ENCODE results near the gene GRIN2A. TPM values are rescaled to one million over a fixed set of nuclear protein-coding genes. Genes with fewer than 3 reads are reported as not detected.

Gene GRIN2A
- total RNA-seq, 1 donor from 2014 or later: 0.09 TPM

DNA sequence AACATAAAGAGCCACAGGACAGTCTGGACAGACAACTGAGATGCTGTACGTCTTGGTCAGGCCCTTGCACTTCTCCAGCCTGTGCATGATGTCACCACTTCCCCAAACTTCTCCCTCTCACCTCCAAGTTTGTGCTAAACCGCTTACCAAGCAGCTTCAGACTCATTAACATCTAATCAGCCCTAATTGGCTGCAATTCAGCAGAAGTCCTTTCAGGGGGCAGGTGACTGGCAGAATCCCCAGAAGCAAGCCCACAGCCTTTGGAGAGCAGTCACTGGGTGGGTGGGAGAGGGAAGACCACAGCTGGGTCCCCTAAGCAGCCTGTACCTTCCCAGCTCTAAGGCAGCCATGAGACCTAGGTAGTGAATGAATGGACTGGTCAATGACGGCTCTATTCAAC, 161.4 kb downstream of the GRIN2A start:
- no peak overlapping the region for H3K4me3 ChIP-seq
- peaks cover 4% of the 10 kb centered on the region for H3K27me3 ChIP-seq
- intact Hi-C loops (cut with DNase I): no loop called here
- TF ChIP-seq, protein P1, sequence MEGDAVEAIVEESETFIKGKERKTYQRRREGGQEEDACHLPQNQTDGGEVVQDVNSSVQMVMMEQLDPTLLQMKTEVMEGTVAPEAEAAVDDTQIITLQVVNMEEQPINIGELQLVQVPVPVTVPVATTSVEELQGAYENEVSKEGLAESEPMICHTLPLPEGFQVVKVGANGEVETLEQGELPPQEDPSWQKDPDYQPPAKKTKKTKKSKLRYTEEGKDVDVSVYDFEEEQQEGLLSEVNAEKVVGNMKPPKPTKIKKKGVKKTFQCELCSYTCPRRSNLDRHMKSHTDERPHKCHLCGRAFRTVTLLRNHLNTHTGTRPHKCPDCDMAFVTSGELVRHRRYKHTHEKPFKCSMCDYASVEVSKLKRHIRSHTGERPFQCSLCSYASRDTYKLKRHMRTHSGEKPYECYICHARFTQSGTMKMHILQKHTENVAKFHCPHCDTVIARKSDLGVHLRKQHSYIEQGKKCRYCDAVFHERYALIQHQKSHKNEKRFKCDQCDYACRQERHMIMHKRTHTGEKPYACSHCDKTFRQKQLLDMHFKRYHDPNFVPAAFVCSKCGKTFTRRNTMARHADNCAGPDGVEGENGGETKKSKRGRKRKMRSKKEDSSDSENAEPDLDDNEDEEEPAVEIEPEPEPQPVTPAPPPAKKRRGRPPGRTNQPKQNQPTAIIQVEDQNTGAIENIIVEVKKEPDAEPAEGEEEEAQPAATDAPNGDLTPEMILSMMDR (IDR thresholded peaks at IDR 0.05): no peak
- ATAC-seq (no peak), DNase-seq (no peak)
- H3K9me3 ChIP-seq: no peaks in the 10 kb centered on the region
- no peaks in the 10 kb centered on the region for H3K4me1 ChIP-seq
- no peak overlapping the region for H3K27ac ChIP-seq
- no peaks in the 10 kb centered on the region for H3K36me3 ChIP-seq

DNA sequence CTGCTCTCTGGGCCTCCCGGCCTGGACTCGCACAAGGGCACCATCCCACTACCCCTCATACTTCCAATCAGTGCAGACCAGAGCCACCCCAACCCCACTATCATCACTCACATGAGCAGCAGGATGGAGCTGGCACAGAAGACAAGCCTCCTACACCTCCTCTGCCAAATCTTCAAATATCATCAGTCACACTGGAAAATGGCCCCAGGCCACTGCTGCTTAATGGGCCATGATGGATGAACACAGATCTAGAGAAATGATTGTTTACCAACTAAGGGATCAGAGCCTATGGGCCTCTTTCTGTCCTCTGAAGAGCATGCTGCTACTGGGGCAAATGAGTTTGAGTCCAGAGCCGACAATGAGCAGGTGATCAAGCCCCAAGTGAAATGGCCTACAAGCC, 165.5 kb downstream of the GRIN2A start:
- DNase-seq (no peak), ATAC-seq (no peak)
- Histone ChIP-seq H3K4me3 (no peak overlapping the region), H3K4me1 (no peaks in the 10 kb centered on the region), H3K9me3 (no peaks in the 10 kb centered on the region), H3K27me3 (peaks cover 8% of the 10 kb centered on the region), H3K36me3 (no peaks in the 10 kb centered on the region), H3K27ac (no peak overlapping the region)
- TF ChIP-seq, protein P1 (IDR thresholded peaks at IDR 0.05): no peak
- intact Hi-C loops (cut with DNase I): no loop called here

DNA sequence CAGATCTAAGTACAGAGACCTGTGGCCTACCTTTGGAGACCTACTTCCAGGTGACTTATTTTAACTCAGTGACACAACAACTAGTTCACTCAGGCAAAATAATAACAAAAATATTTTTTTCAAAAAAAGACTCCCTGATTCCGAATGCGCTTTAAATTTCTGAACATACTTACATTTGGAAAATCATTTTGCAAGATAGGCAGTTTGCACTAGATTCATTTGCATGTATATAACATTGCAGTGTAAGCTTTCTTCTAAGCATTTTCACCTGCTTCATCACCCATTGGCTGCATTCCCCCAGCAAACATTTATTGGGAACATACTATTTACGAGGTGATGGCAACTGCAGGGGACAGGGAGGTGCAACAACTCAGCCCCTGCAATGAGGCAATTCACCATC, 166.8 kb downstream of the GRIN2A start:
- no peaks in the 10 kb centered on the region for H3K36me3 ChIP-seq
- TF ChIP-seq, protein P1 (IDR thresholded peaks at IDR 0.05): no peak
- no peak overlapping the region for H3K4me3 ChIP-seq
- H3K9me3 ChIP-seq: no peaks in the 10 kb centered on the region
- H3K4me1 ChIP-seq: no peaks in the 10 kb centered on the region
- DNase-seq (no peak), ATAC-seq (no peak)
- no peak overlapping the region for H3K27ac ChIP-seq
- intact Hi-C loops (cut with DNase I): no loop called here
- peaks cover 8% of the 10 kb centered on the region for H3K27me3 ChIP-seq

DNA sequence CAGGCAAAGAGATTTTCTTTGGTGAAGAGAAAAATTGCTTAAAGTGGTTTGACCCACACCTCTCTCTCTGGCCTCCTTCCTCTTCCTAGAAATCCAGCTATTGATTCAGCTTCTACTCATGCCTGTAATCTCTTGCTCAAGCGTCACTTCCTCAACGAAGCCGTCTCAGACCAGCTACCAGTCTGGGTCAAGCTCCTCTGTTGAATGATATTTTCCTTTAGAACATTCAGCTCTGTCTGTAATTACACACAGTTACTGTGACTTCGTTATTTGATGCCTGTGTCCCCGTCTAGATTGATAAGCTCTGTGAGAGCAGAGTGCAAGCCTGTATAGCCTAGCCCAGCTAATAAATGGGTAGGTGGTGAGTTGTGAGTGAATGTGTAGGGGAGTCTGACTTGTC, 168.5 kb downstream of the GRIN2A start:
- peaks cover 4% of the 10 kb centered on the region for H3K27me3 ChIP-seq
- no peaks in the 10 kb centered on the region for H3K36me3 ChIP-seq
- H3K4me3 ChIP-seq: no peak overlapping the region
- TF ChIP-seq, protein P1 (IDR thresholded peaks at IDR 0.05): no peak
- DNase-seq (no peak), ATAC-seq (no peak)
- H3K27ac ChIP-seq: no peak overlapping the region
- H3K4me1 ChIP-seq: no peaks in the 10 kb centered on the region
- H3K9me3 ChIP-seq: no peaks in the 10 kb centered on the region
- intact Hi-C loops (cut with DNase I): no loop called here

DNA sequence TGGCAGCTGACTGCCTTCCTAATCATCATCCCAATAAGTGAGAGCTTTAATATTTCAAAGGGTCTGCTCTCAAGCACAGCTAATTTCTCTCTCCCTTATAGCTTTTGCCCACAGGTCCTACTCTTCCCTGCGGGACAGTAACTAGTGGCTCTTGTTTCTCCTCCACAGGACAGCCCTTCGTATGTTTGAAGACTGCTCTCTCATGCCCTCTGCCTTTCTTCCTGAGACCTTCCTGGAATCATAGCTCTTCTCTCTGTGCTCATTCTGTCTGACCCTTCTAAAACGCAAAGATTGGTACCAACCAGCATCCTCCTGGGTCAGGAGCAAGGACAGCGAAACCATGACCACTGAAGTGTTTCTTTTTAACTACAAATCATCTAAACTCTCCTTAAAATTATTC, 168.9 kb downstream of the GRIN2A start:
- H3K36me3 ChIP-seq: no peaks in the 10 kb centered on the region
- ATAC-seq (no peak), DNase-seq (no peak)
- intact Hi-C loops (cut with DNase I): no loop called here
- TF ChIP-seq, protein P1 (IDR thresholded peaks at IDR 0.05): no peak
- no peak overlapping the region for H3K27ac ChIP-seq
- no peaks in the 10 kb centered on the region for H3K9me3 ChIP-seq
- no peak overlapping the region for H3K4me3 ChIP-seq
- H3K4me1 ChIP-seq: no peaks in the 10 kb centered on the region
- H3K27me3 ChIP-seq: peaks cover 4% of the 10 kb centered on the region

DNA sequence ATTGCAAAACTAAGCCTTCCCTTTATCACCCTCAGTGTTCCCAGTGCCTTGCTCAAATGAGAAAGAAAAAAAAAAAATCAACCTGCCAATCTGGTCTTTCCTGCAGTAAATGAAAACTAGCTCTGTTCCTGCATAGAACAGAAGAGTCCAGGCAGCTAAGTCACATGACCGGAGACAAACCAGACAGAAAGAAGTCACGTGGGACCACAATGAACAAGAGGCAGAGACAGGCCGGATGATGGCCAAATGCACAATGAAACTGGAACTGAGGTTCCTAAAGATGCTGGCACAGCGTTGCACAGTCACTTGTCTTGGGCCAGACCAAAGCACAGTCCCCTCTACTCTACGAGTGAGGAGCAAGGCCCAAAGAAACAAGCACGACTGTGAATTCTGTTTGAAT, 172.5 kb downstream of the GRIN2A start:
- intact Hi-C loops (cut with DNase I): no loop called here
- TF ChIP-seq, protein P1 (IDR thresholded peaks at IDR 0.05): no peak

More for the DNA sequence above, 172.5 kb downstream of the GRIN2A start:
- Histone ChIP-seq H3K4me1 (no peaks in the 10 kb centered on the region), H3K27ac (no peak overlapping the region), H3K4me3 (no peak overlapping the region), H3K27me3 (peaks cover 4% of the 10 kb centered on the region), H3K36me3 (no peaks in the 10 kb centered on the region), H3K9me3 (no peaks in the 10 kb centered on the region)
- no peak for ATAC-seq
- DNase-seq: no peak

Data from upper lobe of right lung (tissue), 1 donor.